NCI-H2107 treated with DMSO at 0.1 percent for 48 hours (cell line): ENCODE results near the gene PRICKLE2.

ENCODE experiments used
- DNase-seq: peaks from one replicate; lab custom pipeline; 2025; ENCODE audit not compliant: unreplicated experiment; lab: John Stamatoyannopoulos, UW

PRICKLE2 gene

DNA sequence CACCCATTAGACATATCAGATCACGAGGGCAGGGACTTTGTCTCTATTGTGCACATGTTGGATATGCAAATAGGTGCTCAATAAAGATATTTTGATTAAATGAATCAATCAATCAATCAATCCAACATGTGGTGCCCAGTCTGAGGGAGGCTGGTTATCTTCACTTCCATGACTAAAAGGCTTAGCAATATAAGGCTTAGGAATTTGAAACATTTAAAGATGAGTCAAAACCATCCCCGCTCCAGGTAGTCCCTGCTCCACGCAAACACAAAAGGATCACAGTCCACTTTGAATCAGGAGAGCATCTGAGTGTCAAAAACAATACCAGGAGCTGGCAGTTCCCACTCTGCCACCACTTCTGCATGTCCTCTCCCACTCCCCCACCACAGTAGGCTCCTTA, 25.8 kb upstream of the PRICKLE2 start:
- no peak for DNase-seq

DNA sequence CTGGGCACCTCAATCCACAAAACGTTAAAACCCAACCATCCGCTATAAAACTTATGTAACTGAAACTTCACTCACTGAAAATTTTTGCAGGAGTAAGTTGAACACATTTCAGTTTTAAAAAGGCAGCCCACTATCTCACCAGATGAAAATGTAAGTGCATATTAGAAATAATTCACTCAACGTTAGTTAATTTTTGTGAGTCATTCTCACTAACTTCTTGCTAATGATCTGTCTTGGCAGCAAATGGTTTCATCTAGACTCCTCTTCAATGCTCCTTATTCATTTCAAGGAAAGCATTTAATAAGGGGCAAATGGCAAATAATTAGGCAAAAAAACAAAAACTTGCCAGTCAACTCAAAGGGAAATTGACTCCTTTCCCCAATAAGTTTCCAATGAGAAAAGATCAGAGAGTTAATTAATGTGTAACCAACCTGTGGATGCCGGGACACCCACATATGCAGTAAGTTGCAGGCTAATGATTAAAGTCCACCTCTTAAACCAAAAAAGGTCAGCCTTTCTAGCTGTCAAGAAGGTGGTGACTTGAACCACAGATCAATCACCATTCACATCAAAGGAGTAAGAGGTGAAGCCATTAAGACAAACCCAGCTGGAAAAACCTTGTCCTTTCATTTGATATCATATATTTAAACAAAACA, 22.9 kb upstream of the PRICKLE2 start:
- no peak for DNase-seq

DNA sequence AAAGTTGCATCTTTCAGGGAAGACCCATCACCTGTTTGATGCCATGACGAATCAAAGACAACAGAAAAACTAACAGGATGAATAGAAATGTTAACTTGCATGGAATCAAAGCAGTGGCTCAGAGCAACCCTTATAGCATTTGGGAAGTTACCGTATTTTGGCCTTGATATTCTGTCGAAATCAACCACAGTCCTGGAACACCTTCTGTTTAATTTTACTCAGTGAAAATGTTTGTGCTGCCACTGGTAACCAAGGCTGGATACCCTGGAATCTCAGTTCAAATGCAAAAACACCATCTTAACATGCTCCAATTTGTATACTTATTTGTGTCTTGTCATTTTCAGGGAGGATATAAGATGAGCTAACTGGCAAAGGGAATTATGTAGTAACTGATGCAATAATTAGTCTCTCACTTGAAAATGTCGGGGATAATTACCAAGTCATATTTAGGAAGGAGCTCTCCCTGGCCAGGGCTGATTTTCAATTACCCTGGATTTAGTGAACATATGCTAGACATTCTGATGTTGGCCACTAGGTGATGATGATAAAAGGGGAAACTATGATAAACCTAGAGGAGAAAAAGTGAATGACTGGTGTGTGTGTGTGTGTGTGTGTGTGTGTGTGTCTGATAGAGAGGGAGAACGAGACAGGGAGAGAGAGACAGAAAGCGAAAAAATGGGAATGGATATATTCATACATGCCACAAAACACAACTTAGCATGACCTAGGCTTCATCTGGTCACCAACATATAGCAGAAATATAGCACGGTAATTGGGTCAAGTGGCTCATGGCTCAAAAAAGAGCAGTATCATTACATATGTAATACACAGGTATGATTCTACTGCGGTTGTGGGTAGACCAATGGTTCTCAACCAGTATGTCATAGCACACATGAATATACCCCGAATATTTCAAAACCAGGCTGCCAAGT, 19.0 kb upstream of the PRICKLE2 start:
- DNase-seq = no peak

DNA sequence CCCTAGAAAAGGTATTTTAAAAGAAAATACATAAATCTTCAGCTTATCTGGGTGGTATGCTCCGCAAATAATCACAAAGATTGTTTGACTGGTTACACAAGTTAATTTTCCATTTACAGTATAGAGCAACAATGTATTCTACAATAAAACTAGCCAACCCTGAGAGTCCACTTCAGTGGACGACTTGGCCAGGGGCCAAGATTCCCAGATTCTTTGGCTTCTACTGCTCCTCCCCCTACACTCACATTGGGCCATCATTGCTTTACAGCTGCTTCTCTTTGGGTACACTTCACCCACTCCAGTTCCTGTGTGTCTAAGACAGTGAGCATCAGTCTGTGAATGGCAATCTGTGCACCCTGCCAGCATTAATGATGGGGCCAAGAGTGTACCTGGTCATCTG, 17.2 kb upstream of the PRICKLE2 start:
- no peak for DNase-seq

DNA sequence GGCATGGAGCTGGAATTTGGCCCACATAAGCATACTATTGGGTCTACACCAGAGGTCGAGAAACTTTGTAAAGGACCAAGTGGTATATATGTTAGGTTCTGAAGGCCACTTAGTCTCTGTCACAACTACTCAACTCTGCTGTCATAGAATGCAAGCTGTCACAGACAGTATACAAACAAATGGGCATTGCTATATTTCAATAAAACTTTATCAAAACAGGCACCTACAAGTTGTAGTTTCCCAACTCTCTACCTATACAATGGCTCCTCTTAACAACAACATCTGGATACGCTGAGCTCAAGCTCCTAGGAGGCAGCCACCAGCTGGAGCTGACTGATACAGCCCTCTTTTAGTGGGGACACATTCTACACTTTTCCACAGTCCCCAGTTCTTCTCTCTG, 15.7 kb upstream of the PRICKLE2 start:
- DNase-seq = no peak

DNA sequence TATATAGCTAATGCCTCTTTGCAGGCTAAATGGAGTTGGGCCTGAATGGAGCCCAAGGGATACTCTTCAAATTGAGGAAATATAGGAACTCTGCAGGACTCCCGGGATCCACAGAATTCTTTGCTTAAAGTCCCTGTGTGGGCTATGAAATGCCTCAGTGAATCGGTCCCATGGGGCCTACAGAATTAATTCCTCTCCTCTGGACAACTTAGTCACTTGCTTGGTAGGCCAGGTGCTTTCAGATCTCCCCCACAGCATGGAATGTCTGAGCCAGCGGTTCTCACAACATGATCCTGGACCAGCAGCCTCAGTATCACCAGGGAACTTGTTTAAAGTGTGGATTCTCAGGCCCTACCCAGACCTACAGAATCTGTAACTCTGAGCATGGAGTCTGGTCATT, 15.1 kb upstream of the PRICKLE2 start:
- no peak for DNase-seq

DNA sequence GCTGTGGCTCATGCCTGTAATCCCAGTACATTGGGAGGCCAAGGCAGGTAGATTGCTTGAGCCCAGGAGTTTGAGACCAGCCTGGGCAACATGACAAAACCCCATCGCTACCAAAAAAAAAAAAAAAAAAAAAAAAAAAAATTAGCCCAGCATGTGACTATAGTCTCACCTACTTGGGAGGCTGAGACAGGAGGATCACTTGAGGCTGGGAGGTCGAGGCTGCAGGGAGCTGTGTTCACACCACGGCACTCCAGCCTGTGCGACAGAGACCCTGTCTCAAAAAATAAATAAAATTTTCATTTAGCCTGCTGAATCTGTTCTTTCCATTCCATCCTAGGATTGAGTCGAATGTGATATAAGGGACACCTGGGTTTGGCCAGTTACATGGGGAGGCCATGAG, 14.6 kb upstream of the PRICKLE2 start:
- no peak for DNase-seq

DNA sequence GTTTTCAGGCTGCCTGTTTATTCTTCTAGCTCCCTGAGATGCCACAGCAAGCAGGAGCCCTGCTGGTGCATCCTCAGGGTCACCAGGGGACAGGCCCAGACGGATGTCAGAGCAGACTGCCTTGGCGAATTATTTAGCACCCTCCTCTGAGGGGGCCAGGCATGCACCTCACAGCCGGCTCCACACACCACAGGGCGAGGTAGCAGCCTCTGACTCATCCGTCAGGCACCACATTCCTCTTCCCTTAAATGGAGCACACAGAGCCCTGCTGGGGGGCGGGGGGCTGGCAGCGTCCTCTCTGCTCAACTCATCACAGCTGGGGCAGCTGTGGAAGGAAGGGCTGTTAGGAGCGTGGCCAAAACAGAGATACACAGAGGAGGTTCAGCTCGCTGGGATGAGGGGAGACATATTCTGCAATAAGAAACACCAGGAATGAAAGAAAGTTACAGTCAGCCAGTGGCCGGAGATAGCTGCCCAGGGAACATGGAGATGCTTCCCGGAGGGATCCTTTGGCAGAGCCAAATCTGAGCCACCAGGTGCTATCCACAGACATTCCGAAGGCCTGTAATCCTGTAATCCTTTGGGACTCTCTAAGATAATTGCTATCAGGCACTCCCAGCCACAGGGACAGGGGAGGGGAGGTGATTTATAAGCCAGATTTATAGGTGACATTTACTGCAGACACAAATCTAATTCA, 13.9 kb upstream of the PRICKLE2 start:
- DNase-seq = no peak

DNA sequence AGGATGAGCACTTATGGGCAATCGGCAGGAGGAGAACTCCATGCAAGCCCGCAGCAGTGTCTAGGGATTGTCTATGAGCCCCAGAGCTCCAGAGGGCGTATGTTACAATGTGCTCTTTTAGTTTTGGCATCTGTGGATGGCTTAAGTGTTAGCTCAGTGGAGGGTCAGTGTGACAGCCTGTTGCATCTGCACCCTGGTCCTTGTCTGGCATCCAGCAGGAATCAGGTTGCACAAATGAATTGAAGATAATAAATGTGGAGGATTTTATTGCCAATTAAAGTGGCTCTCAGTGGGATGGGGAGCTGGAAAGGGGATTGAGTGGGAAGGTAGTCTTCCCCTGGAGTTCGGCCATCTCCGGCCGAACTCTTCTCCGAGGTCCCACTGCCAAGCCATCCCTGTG, 11.8 kb upstream of the PRICKLE2 start:
- DNase-seq = no peak

DNA sequence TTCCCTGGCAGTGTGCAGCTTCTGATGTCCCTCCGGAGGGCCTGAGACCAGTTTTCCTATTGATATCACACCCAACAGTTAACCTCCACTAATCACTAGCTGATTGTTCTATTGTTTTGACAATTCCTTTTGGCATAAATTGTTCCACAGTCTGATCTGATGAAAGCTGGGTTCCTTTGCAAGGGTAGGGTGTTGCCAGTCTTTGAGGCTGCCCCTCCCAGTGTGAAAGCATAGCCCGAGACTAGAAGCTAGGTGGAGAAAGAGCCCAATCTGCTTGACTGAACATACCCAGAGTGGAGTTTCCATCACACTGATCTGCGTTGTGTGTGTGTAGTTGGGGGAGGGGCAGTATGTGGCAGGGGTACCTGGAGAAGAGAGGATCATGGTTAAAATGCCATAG, 10.3 kb upstream of the PRICKLE2 start:
- no peak for DNase-seq

DNA sequence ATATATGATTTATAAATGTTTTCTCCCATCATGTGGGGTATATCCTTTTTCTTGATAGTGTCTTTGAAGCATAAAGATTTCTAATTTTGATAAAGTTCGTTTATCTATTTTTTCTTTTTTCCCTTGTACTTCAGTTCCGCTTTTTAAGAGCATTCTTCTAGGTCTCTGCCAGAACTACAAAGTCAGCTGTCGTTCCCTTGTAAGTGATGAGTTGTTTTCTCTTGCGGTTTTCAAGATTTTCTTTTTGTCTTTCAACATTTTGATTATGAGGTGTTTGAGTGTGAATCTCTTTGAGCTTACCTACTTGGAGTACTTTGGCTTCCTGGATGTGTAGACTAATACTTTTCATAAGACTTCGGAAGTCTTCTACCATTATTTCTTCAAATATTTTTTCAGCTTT, 9.3 kb upstream of the PRICKLE2 start:
- no peak for DNase-seq

DNA sequence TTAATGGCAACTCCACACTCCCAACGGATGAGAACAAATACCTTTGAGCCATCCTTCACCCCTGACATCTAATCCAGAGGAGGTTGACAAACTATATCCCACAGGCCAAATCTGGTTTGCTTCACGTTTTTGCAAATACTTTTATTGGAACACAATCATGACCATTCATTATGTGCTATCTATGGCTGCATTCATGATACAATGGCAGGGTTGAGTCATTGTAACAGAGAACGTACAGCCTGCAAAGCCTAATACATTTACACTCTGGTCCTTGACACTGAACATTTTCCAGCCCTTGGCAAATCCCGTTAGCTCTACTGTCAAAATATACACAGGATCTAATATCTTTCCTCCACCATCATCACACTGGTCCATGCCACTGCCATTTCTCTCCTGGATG, 7.6 kb upstream of the PRICKLE2 start:
- DNase-seq = no peak

DNA sequence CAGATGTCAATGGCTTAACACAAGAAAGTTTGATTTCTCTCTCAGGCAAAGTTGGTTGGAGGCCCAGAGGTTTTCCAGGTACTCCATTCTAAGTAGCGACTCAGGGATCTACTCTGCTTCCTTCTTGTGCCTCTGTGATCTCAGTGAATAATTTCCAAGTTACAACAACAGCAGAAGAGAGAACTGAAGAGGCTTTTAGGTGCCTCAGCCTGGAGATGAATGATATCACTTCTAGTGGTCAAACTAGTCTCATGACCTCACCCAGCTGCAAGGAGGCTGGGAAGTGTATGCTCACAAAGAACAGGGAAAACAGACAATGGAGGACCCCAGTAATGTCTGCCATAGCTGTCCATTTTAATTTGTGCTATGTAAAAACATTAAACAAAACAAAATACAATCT, 4.6 kb upstream of the PRICKLE2 start:
- DNase-seq = no peak

DNA sequence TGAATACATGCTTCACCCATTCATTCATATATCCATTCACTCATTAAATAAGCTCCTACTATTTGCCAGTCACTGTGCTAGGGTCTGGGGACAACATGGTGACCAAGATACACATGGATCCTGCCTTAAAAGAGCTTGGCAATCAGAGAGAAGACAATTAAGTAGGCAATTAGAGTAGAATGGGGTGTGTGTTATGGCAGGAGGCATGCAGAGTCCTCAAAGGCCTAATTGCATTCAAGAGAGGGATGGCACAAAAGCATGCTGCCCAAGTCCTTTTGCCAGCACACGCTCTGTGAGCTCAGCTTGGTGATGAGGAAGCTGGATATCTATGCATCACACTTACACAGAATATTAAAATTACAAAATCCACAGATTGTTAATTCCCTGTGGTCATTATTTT, 2.8 kb upstream of the PRICKLE2 start:
- DNase-seq = no peak

DNA sequence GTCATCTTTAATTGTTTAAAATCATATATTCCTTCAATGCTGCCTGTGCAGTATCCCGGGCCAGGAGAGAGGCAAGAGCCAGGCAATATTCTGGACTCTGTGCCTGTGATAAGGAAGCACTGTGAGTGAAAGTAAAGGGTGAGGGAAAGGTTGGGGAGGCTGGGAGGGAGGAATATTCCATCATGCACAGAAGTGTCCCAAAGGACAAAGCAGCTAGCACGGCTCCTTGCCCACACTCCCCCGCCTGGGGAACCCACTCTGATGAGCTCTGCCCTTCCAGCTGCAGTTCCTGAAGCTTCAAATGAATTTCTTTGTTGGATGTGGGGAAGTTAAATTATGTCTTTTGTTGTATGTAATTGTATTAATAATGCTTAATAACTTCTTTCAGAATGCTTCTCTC, 1.5 kb upstream of the PRICKLE2 start:
- DNase-seq = no peak

DNA sequence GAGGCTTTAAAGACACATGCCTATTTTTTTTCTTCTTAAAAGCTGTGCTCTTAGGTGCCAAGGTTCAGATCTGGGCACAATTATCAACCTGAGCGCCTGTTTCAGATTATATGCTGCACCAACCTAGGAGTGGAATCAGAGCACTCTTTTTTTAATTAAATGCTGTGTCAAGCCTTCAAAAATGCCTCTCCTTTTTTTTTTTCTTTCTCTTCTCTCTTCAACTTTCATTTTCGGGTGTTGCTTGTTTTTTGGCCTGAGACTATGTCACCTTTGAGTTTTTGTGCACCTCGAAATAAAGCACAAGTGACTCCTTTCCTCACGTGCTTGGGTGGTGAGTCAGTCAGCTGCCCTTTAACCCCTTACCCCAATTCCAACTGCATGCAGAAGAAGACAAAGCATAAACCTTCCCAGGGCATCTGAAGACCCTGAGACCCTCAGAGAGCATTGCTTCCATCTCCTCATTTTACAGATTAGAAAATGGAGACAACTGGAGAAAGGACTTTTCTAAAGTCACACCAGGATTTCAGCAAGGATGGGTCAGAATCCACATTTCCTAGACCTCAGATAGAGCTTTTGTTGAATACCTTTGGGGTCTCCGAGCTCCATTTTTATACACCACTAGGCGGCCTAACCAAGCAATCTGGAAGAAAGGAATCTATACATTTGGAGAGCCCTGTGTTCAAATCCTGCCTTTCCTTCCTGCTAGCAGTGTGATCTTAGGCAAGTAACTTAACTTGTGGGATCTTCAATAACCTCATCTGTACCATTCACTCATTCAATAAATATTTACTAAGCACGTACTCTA, 631 bp upstream of the PRICKLE2 start:
- no peak for DNase-seq

DNA sequence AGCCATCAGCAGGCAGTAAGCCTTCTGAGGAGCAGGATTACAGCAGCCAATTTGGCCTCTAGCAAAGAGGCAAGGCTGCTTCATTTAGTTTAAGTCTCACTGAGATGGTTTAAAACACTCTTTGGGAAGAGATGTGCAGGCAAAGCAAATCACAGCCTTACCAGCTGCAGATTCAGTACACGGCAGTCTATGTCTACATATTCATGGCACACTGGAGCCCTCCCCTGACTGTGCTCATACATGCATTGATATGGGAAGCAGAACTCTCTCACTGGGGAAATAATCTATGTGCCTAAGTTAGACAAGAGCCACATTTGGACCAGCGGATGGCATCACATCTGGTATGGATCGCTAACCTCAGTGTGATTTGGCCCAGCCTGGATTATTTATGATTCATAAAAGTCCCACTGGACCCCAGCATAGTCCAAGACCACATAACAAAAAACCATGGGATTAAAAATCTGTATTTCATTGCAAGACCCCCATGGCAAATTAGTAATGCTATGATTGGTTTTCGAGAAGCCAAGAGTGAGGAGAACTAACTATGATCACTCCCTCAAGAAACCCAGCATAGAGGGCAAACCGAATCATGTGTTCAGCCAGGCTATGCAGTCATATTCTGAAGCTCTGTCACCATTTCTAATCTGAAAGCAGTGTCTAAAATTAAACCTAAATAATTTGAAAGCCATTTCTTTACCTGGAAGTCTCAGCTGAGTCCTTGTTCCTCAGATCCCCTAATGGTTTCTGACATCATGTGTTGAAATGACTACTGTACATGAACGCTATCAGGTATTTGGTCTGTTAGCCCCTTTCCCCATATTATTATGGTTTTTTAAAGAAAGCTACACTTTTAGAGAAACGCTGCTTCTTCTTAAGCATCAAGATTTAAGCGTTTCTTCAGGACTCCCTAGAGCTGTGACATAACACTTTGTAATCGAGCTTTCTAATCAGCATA, 1.2 kb downstream of the PRICKLE2 start:
- no peak for DNase-seq

DNA sequence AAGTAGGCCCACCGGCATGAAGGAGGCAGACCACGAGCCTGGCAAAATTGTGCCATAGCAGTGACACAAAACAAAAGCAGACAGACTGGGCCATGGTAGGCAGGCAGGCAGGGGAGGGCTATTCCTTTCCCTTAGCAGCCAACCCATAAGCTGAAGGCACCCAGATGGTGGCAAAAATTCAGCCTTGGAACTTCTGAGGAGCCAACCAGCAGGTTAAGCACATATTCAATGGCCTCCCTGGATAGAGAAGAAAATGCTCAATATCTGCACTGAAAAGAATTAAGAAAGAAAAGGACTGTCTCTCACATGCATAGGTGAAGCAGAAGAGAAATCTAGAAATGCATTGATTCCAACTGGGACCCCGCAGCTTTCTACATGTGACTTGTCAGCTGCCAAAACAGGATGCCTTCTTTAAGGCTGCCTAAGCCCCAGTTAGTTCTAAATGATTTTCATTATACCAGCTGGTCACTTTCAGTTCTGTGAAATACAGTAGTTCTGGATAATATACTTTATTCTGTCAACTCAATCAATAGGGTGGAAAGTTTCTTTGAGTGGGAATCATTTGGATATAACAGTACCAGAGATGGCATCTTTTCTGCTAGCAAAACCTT, 2.7 kb downstream of the PRICKLE2 start:
- no peak for DNase-seq

DNA sequence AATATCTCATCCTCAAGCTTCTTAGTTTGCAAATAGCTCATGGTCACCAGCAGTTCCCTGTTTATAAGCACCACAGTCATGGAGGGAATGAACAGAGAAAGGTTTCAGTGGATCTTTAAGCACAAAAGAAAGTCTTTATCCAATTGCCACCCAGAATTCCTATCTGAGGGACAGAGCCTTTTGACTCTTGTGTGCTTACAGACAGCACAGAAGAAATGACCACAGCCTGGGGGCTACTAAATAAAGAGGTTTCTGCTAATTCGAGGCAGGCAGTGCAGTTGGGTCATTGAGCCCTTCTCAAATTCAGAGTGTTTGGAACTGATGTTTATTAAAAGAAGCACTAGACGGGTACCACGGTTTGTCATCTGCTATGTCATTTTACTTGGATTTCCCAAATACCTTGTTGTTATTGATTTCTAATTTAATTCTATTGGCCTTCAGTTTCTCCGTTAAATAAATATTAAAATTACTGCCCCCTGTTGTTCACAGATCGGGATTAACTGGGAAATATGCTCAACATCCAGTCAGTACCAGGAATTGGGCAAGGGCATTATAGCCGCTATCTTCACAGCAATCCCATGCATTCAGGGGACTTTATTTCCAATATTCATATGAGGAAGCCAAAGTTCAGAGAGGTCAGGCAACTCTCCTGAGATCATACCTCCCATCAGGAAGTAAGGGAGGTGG, 3.6 kb downstream of the PRICKLE2 start:
- DNase-seq = no peak
